Nucleus accumbens (tissue), 56 donors: ENCODE results near the gene VWA5B1.
A peak's percentile ranks its signal among the peaks of the same experiment; 100 is the strongest.

Source experiments
- DNase-seq, 56 donors: peaks; one replicate each; lab custom pipeline; 2025; lab: John Stamatoyannopoulos, UW

Gene VWA5B1

GRCh38 chr1:20359451-20360330 lies 69.0 kb downstream of the VWA5B1 start:
- no peak for DNase-seq

DNA sequence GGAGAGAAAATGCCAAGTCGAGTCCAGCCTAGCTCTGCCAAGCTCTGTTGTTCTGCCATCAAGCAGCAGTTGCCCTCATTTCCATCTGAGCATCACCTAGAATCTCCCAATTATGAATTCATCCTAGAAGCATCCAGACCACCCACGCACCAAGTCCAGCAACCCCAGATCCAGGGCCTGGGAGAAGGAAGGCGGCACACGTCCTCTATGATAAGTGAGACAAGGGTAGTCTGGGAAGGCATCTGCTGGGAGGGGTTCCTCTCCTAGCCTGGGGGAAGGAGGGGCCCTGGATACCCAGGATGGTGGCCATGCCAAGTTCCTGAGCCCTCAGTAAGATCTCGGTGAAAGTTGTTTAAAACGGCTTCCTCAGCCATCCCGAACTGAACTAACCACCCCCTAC lies 70.7 kb downstream of the VWA5B1 start:
- DNase-seq = no peak

GRCh38 chr1:20361805-20362381 lies 71.2 kb downstream of the VWA5B1 start:
- peak in 49 of 56 donors; percentile 13 to 92 (median 53) for DNase-seq

- no peak for DNase-seq
Observed at GRCh38 chr1:20362856-20363255, 72.2 kb downstream of the VWA5B1 start.

GRCh38 chr1:20365421-20366055 lies 74.9 kb downstream of the VWA5B1 start:
- no peak for DNase-seq

- peak in 5 of 56 donors; percentile 13 to 78 (median 29) for DNase-seq
Observed at GRCh38 chr1:20366056-20366462, 75.4 kb downstream of the VWA5B1 start.

DNA sequence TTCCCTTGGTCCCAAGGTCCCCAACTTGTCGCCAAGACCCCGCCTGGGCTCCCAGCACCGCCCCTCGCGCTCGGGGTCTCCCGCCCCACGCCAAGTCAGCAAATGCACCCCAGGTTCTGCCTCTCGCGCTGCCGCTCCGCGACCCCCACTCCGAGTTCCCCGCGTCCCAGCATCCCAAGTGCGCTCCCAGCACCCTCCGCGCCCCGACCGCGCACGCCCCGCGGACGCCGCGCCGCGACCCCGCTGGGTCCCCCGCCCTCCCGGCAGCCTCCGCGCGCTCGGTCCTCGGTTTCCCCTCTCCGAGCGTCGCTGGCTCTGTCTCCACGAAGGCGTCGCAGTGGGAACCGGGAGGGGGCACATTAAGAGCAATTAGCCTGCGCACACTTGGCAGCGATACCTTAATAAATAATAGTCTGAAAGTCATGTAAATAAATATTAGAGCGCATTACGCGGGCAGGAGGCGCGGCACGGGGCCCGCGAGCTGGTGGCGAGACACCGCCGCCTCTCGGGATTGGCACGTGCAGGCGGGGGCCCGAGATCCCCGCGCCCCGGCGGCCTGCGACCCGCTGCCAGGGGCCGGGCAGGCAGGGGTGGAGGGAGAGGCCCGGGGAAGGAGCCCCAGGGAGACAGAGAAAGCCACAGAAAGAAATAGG lies 75.9 kb downstream of the VWA5B1 start:
- peak in 15 of 56 donors; percentile 5 to 60 (median 32) for DNase-seq

GRCh38 chr1:20367116-20367585 lies 76.5 kb downstream of the VWA5B1 start:
- peak in 35 of 56 donors; percentile 5 to 75 (median 30) for DNase-seq

- DNase-seq = no peak
Observed at GRCh38 chr1:20367626-20368025, 77.0 kb downstream of the VWA5B1 start.

- no peak for DNase-seq
Observed at GRCh38 chr1:20368866-20369470, 78.3 kb downstream of the VWA5B1 start.

DNA sequence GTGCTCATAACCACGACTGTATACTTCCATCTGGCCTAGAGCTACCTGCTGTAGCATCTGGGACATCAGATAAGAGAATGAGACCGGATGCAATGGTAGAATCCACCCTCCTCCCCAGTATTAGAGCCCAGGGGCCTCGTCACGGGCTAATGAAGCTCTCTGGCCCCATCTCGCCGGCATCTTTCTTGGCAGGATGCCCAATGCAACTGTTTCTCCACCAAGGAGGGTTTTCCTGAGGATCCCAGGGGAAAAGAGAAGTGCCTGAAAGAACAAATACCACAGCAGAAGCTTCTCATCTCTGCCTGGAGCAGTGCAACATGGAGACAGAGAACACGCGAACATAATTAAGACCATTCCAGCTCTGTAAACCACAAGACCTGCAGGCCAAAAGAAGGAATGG lies 80.0 kb downstream of the VWA5B1 start:
- no peak for DNase-seq

- DNase-seq = no peak
Observed at GRCh38 chr1:20371411-20371810, 80.7 kb downstream of the VWA5B1 start.

GRCh38 chr1:20371883-20372282 lies 81.2 kb downstream of the VWA5B1 start:
- DNase-seq = no peak

GRCh38 chr1:20372676-20373075 lies 82.0 kb downstream of the VWA5B1 start:
- DNase-seq = no peak

- DNase-seq = no peak
Observed at GRCh38 chr1:20373286-20373685, 82.6 kb downstream of the VWA5B1 start.

DNA sequence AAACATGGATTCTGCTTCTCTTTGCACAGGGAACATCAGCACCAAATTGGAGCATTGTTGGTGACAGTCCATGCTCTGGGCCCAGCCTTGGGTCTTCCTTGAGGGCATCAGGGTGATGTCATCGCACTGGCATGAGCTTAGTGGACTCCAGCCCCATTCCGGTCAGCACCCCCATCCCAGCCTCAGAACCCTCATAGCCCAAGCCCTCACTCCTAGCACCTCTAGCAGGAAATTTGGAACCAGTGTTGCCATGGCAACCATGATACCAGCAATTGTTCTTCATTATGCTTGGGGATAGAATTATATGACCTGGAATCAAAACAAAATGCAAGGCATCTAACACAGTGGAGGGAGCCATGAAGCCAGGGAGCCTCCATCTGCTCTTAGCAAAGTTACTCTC lies 83.1 kb downstream of the VWA5B1 start:
- peak in 5 of 56 donors; percentile 8 to 45 (median 30) for DNase-seq

GRCh38 chr1:20375563-20375962 lies 84.9 kb downstream of the VWA5B1 start:
- peak in 11 of 56 donors; percentile 12 to 39 (median 28) for DNase-seq

DNA sequence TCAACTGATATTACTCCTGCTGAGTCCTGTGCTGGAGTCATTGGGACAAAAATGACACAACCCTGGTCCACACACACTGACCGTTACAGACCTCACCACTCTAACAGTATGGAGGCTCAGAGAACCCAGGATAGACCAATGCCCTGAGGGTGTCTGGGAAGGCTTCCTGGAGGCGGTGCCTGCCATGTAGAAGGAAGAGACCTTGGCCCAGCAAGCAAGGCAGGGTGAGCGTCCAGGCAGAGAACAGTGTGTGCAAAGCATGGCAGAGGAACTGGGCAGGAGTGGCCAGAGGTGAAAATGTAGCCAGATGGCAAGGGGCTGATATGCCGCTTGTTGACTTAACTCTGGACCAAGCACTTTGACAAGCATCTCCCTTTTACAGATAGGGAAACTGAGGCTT lies 85.5 kb downstream of the VWA5B1 start:
- no peak for DNase-seq

DNA sequence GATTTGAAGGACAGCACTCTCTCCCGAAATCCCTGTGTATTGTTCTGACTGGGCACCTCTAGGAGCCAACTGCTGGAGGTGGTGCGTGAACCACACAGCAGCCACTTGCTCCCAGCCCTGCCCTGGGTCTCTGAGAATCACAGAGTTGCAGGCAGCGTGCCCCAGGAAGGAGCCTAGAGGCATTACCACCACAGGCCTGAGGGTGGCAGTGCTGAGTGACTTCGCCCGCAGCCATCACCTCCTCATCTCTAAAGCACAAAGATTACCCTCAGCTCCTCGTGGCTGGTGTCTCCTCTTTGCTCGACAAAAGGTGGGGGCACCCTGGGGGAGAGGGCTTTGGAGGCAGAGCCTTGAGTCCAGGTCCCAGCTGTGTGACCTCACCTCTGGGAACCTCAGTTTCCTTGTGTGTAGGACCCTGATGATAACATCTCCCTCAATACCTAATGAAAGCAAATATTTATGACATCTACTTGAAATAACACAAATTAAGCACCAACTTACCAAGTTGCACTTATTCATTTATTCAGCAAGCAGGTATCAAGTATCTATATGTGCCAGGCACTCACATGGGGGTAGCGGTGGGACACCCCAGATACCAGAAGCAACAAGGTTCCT lies 86.3 kb downstream of the VWA5B1 start:
- peak in 36 of 56 donors; percentile 9 to 77 (median 40) for DNase-seq
